ENCODE measurements around the gene PRSS2. TPM values are rescaled to one million over a fixed set of nuclear protein-coding genes. Genes with fewer than 3 reads are reported as not detected.
"Not testable (repeated sequence)": the region's sequence is repeated elsewhere in the genome, so short reads cannot be mapped to it uniquely, and the experiment has no call there.

The PRSS2 gene
- total RNA-seq, 1 experiment from 2014 or later = 27.6 TPM

DNA sequence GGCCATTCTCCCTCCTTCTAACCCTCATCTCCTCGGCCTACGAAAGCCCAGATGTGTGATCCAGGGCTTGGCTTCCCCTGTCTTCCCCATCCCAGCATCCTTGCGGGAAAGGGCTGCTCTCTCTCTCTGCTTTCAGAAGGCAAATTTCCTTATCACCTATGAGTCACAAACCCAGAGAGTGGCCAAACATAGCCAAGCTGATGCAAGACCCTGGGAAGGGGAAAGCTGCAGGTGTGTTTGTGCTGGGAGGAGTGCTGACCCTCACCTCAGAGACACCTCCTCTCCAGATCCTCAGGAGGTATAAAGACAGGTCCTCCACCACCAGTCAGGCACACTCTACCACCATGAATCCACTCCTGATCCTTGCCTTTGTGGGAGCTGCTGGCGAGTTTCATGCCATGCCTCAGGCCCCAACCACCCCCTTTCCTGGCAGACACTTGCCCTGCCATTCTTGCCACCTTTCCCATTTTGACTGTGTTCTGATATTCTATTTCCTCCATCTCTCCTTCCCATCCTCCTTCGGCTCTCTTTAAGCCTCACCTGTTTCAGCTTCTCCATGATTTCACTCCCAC lies 10.6 kb upstream of the PRSS2 start (continued):
- TF ChIP-seq SOX15 (CRISPR knock-in tag; IDR thresholded peaks at IDR 0.05) (no peak), GTF2I (CRISPR knock-in tag; conservative IDR thresholded peaks at IDR 0.05) (no peak)

DNA sequence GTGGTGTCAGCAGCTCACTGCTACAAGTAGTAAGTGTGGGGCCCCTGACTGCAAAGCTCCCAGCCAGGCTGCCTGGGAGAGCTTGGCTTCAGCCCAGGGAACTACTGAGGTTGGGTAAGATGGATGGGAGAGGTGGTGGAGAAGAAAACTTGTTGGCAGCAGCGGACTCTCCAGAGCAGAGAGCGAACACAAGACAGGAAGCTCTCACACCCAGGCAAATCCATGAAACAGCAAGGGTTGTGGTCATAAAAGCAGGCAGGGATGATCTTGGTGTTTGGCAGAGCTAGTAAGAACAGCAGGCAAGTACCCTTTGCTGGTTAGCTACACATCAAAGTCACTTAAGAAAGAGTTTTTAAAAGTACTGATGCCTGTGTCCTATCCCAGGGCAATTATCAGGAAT lies 9.2 kb upstream of the PRSS2 start:
- H3K36me3 Mint-ChIP-seq; ATAC-seq; POLR2A ChIA-PET; H3K27ac Mint-ChIP-seq; H3K9me3 Mint-ChIP-seq; H3K4me3 Mint-ChIP-seq; DNase-seq (ENCODE audit: low spot score); H3K4me1 Mint-ChIP-seq: not testable (repeated sequence)
- peaks cover 17% of the 10 kb centered on the region for H3K27me3 Mint-ChIP-seq (ENCODE audit: low read depth)
- CTCF ChIA-PET = interaction anchor here (1.6 kb wide), 1 partner anchor 164 kb away, joined by 3 read pairs; no protein-coding TSS in a partner anchor

DNA sequence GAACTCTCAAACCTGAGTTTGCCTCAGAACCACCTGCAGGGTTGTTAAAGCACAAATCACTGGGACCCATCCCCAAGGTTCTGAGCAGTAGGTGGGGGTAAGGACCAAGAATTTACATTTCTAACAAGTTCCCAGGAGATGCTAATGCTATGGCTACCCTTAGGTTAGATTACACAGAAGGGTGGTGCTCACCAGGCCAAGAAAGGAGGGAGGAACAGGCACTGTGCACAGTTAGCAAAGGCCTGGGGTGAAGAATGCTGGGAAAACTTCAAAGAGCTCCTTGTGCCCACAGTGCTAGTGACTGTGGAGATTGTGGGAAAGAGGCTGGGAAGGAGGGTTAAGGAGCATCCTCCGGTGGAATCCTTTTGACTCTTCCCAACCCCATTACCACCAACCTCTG lies 8.7 kb upstream of the PRSS2 start:
- Mint-ChIP-seq H3K27ac (no peak overlapping the region), H3K4me3 (no peak overlapping the region), H3K4me1 (peaks cover 8% of the 10 kb centered on the region; the same call in 1 of the 2 replicates), H3K27me3 (ENCODE audit: low read depth) (peaks cover 17% of the 10 kb centered on the region), H3K36me3 (no peaks in the 10 kb centered on the region), H3K9me3 (peaks cover 10% of the 10 kb centered on the region)
- ATAC-seq (no peak), DNase-seq (ENCODE audit: low spot score) (no peak)
- CTCF ChIA-PET = interaction anchor here (1.6 kb wide), 1 partner anchor 164 kb away, joined by 3 read pairs; no protein-coding TSS in a partner anchor
- POLR2A ChIA-PET = no interaction called here
- TF ChIP-seq SMAD4 (CRISPR knock-in tag; IDR thresholded peaks at IDR 0.05) (no peak), CREM (CRISPR knock-in tag; IDR thresholded peaks at IDR 0.05) (no peak)
- TF ChIP-seq, protein P1, sequence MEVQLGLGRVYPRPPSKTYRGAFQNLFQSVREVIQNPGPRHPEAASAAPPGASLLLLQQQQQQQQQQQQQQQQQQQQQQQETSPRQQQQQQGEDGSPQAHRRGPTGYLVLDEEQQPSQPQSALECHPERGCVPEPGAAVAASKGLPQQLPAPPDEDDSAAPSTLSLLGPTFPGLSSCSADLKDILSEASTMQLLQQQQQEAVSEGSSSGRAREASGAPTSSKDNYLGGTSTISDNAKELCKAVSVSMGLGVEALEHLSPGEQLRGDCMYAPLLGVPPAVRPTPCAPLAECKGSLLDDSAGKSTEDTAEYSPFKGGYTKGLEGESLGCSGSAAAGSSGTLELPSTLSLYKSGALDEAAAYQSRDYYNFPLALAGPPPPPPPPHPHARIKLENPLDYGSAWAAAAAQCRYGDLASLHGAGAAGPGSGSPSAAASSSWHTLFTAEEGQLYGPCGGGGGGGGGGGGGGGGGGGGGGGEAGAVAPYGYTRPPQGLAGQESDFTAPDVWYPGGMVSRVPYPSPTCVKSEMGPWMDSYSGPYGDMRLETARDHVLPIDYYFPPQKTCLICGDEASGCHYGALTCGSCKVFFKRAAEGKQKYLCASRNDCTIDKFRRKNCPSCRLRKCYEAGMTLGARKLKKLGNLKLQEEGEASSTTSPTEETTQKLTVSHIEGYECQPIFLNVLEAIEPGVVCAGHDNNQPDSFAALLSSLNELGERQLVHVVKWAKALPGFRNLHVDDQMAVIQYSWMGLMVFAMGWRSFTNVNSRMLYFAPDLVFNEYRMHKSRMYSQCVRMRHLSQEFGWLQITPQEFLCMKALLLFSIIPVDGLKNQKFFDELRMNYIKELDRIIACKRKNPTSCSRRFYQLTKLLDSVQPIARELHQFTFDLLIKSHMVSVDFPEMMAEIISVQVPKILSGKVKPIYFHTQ (CRISPR knock-in tag; IDR thresholded peaks at IDR 0.05) = no peak

DNA sequence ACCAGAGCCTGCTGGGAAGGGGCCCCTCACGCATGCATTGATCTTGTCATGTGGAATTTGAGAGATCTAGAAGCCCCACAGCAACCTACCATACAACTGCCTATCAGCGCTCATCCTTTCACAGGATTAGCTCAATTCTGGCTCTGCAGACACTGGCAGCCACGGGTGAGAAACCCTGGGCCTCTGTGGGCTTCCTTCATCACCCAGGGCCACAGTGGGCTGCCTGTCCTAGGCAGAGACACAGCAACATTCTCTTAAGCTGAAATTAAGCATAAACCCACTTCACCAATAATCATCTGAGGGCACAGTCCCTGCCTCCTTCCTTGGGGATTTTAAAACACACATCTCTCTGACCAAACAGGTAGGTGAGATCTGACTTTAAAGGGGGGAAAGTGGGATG lies 3.3 kb upstream of the PRSS2 start:
- Mint-ChIP-seq H3K4me3 (no peak overlapping the region), H3K27ac (no peak overlapping the region), H3K9me3 (peaks cover 9% of the 10 kb centered on the region), H3K36me3 (no peaks in the 10 kb centered on the region), H3K27me3 (ENCODE audit: low read depth) (peaks cover 6% of the 10 kb centered on the region), H3K4me1 (peaks cover 7% of the 10 kb centered on the region; the same call in 1 of the 2 replicates)
- TF ChIP-seq, protein P2, sequence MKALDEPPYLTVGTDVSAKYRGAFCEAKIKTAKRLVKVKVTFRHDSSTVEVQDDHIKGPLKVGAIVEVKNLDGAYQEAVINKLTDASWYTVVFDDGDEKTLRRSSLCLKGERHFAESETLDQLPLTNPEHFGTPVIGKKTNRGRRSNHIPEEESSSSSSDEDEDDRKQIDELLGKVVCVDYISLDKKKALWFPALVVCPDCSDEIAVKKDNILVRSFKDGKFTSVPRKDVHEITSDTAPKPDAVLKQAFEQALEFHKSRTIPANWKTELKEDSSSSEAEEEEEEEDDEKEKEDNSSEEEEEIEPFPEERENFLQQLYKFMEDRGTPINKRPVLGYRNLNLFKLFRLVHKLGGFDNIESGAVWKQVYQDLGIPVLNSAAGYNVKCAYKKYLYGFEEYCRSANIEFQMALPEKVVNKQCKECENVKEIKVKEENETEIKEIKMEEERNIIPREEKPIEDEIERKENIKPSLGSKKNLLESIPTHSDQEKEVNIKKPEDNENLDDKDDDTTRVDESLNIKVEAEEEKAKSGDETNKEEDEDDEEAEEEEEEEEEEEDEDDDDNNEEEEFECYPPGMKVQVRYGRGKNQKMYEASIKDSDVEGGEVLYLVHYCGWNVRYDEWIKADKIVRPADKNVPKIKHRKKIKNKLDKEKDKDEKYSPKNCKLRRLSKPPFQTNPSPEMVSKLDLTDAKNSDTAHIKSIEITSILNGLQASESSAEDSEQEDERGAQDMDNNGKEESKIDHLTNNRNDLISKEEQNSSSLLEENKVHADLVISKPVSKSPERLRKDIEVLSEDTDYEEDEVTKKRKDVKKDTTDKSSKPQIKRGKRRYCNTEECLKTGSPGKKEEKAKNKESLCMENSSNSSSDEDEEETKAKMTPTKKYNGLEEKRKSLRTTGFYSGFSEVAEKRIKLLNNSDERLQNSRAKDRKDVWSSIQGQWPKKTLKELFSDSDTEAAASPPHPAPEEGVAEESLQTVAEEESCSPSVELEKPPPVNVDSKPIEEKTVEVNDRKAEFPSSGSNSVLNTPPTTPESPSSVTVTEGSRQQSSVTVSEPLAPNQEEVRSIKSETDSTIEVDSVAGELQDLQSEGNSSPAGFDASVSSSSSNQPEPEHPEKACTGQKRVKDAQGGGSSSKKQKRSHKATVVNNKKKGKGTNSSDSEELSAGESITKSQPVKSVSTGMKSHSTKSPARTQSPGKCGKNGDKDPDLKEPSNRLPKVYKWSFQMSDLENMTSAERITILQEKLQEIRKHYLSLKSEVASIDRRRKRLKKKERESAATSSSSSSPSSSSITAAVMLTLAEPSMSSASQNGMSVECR (CRISPR knock-in tag; IDR thresholded peaks at IDR 0.05; ENCODE audit: borderline replicate concordance) = no peak
- POLR2A ChIA-PET = no interaction called here
- no peak for DNase-seq (ENCODE audit: low spot score)
- no peak for ATAC-seq
- CTCF ChIA-PET = no interaction called here

DNA sequence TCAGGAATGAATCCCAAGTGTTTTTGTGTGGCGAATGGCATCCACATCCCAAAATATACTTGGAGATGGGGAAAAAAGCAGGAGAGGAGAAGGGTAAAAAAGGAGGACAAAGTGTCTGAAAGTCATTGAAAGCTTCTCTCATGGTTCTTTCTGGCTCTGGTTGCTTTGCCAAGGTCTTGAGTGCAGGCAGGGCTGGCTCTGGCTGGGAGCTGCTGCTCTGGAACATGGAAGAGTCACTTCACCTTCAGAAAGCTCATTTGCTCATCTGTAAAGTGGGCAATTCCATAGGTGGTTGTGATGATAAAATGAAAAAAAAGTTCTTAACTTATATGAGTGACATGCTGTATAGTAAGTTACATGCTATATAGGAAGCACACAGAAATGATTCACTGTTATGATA lies 2.9 kb upstream of the PRSS2 start:
- H3K9me3 Mint-ChIP-seq = peaks cover 5% of the 10 kb centered on the region
- ChIA-PET POLR2A (no interaction called here), CTCF (no interaction called here)
- TF ChIP-seq, protein P3, sequence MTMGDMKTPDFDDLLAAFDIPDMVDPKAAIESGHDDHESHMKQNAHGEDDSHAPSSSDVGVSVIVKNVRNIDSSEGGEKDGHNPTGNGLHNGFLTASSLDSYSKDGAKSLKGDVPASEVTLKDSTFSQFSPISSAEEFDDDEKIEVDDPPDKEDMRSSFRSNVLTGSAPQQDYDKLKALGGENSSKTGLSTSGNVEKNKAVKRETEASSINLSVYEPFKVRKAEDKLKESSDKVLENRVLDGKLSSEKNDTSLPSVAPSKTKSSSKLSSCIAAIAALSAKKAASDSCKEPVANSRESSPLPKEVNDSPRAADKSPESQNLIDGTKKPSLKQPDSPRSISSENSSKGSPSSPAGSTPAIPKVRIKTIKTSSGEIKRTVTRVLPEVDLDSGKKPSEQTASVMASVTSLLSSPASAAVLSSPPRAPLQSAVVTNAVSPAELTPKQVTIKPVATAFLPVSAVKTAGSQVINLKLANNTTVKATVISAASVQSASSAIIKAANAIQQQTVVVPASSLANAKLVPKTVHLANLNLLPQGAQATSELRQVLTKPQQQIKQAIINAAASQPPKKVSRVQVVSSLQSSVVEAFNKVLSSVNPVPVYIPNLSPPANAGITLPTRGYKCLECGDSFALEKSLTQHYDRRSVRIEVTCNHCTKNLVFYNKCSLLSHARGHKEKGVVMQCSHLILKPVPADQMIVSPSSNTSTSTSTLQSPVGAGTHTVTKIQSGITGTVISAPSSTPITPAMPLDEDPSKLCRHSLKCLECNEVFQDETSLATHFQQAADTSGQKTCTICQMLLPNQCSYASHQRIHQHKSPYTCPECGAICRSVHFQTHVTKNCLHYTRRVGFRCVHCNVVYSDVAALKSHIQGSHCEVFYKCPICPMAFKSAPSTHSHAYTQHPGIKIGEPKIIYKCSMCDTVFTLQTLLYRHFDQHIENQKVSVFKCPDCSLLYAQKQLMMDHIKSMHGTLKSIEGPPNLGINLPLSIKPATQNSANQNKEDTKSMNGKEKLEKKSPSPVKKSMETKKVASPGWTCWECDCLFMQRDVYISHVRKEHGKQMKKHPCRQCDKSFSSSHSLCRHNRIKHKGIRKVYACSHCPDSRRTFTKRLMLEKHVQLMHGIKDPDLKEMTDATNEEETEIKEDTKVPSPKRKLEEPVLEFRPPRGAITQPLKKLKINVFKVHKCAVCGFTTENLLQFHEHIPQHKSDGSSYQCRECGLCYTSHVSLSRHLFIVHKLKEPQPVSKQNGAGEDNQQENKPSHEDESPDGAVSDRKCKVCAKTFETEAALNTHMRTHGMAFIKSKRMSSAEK (CRISPR knock-in tag; IDR thresholded peaks at IDR 0.05; ENCODE audit: borderline replicate concordance) = no peak
- TF ChIP-seq CREM (CRISPR knock-in tag; IDR thresholded peaks at IDR 0.05) (no peak), PRRX2 (CRISPR knock-in tag; IDR thresholded peaks at IDR 0.05) (no peak)
- TF ChIP-seq, protein P4, sequence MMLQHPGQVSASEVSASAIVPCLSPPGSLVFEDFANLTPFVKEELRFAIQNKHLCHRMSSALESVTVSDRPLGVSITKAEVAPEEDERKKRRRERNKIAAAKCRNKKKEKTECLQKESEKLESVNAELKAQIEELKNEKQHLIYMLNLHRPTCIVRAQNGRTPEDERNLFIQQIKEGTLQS (CRISPR knock-in tag; conservative IDR thresholded peaks at IDR 0.05) = no peak
- H3K27ac Mint-ChIP-seq = no peak overlapping the region
- peaks cover 3% of the 10 kb centered on the region for H3K27me3 Mint-ChIP-seq (ENCODE audit: low read depth)
- DNase-seq (ENCODE audit: low spot score) = no peak
- H3K4me1 Mint-ChIP-seq = peaks cover 7% of the 10 kb centered on the region; the same call in 1 of the 2 replicates
- ATAC-seq = no peak
- H3K36me3 Mint-ChIP-seq = no peaks in the 10 kb centered on the region
- H3K4me3 Mint-ChIP-seq = no peak overlapping the region

DNA sequence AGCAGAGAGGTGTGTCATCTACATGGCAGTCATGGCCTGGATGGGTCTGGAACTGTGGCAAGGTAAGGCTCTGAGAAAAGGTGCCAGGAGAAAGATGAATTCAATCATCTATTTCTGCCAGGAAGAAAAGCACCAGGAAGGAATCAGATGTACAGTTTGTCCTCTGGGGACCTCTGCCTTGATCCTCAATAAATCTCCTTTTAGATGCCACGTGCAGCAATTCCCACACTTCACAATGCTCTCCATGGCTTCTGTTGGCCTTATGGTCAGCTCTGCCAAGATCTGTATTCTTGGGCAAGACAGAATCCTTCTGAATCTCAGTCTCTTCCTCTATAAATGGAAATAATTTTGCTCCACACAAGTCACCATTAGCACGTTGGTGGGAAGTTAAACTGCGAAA lies 1.9 kb upstream of the PRSS2 start:
- CTCF ChIA-PET; H3K36me3 Mint-ChIP-seq; H3K4me1 Mint-ChIP-seq; DNase-seq (ENCODE audit: low spot score); POLR2A ChIA-PET; H3K9me3 Mint-ChIP-seq; H3K27ac Mint-ChIP-seq; H3K27me3 Mint-ChIP-seq (ENCODE audit: low read depth); ATAC-seq; H3K4me3 Mint-ChIP-seq: not testable (repeated sequence)
